Testis (tissue), 3 donors: ENCODE measurements around the gene TENM4. TPM values are rescaled to one million over a fixed set of nuclear protein-coding genes. Genes with fewer than 3 reads are reported as not detected.

Source experiments
- DNase-seq: peaks from one replicate; pipeline ENCODE4 v3.0.0-alpha.2; 2019
- H3K27ac ChIP-seq, 2 donors: fragments of 200-600 bp; sonication (generic); one replicate each; pipeline ENCODE4 v1.5.1; 2019
- H3K27me3 ChIP-seq: fragments of 200-600 bp; sonication (generic); one replicate; pipeline ENCODE4 v1.5.1; 2019
- H3K36me3 ChIP-seq: fragments of 200-600 bp; sonication (generic); one replicate; pipeline ENCODE4 v1.5.1; 2017; ENCODE audit warnings: low read depth; ENCODE audit errors: missing control alignments
- H3K4me1 ChIP-seq: fragments of 200-600 bp; sonication (generic); one replicate; pipeline ENCODE4 v1.5.1; 2019
- H3K4me3 ChIP-seq, 2 donors: fragments of 200-600 bp; sonication (generic); one replicate each; pipeline ENCODE4 v1.5.1; 2017 to 2019
- H3K9me3 ChIP-seq: fragments of 200-600 bp; sonication (generic); one replicate; pipeline ENCODE4 v1.5.1; 2017
- POLR2A ChIP-seq: fragments of 450-650 bp; IDR thresholded peaks from one replicate; pipeline ENCODE4 v1.6.1; 2017; ENCODE audit warnings: antibody characterized with exemption, mild to moderate bottlenecking, moderate library complexity
- WGBS, 2 donors: methylation state at CpG; one replicate each; pipeline ENCODE4 v1.1.5; 2018; 5-methylcytosine and 5-hydroxymethylcytosine counted together
- intact Hi-C: fragments of 100-400 bp; cut with DNase I; formaldehyde crosslinking; loops from one replicate; pipeline ENCODE4 v1.15.1; 2023; ENCODE audit warnings: low total_unique reads
- polyA plus RNA-seq: library from polyadenylated mRNA; stranded (reverse); fragments of 350-450 nt; fragmentation: Illumina TruSeq; extraction: RNeasy Lipid Tissue Mini Kit (QIAGEN cat#74804); gene quantifications from one replicate; pipeline ENCODE4 v1.2.3, GENCODE V29; 2014; ENCODE audit warnings: low read depth, low replicate concordance; ENCODE audit not compliant: insufficient read depth
- total RNA-seq, 2 donors: library from RNA; depleted of rRNA; stranded (reverse); fragments of >200 nt; gene quantifications; one replicate each; pipeline ENCODE4 v1.2.3, GENCODE V29; 2016
- TF ChIP-seq, protein P1 (sequence below), 3 experiments: fragments of 450-650 bp in 2 of 3; fragments of 200-600 bp in 1 of 3; sonication (generic) in 1 of 3; IDR thresholded peaks; one replicate each; pipeline ENCODE4 v1.5.1; 2016 to 2019; ENCODE audit warnings: antibody characterized with exemption in 3 of 3, mild to moderate bottlenecking in 2 of 3, moderate library complexity in 1 of 3

TENM4 gene
- total and polyA plus RNA-seq, 3 donors from 2014 or later = 10.6 to 17.9 (median 11.4) TPM

DNA sequence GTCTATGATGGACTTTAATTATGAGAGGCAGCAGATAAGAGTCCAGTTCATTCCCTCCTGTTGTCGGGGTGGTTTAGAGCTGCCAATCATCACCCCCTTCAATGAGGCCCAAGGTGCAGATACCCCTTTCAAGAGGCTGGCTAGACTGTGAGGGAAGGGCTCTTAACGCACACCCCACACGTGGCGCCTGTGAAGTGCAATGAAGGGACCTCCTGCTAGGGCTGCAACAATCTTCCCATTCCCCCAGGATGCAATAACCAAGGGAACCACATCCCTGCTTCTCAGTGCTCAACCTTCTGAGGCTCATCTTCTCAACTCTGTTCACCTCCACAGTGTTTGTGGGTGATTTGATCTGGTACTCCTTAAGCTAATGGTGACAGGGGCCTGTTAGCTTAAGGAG lies 19.0 kb downstream of the TENM4 start:
- DNase-seq = no peak
- Histone ChIP-seq H3K4me3 (no peak overlapping the region), H3K4me1 (no peaks in the 10 kb centered on the region), H3K9me3 (no peaks in the 10 kb centered on the region), H3K27ac (no peak overlapping the region), H3K36me3 (no peaks in the 10 kb centered on the region), H3K27me3 (no peaks in the 10 kb centered on the region)
- TF ChIP-seq, protein P1, sequence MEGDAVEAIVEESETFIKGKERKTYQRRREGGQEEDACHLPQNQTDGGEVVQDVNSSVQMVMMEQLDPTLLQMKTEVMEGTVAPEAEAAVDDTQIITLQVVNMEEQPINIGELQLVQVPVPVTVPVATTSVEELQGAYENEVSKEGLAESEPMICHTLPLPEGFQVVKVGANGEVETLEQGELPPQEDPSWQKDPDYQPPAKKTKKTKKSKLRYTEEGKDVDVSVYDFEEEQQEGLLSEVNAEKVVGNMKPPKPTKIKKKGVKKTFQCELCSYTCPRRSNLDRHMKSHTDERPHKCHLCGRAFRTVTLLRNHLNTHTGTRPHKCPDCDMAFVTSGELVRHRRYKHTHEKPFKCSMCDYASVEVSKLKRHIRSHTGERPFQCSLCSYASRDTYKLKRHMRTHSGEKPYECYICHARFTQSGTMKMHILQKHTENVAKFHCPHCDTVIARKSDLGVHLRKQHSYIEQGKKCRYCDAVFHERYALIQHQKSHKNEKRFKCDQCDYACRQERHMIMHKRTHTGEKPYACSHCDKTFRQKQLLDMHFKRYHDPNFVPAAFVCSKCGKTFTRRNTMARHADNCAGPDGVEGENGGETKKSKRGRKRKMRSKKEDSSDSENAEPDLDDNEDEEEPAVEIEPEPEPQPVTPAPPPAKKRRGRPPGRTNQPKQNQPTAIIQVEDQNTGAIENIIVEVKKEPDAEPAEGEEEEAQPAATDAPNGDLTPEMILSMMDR (IDR thresholded peaks at IDR 0.05) = no peak
- no peak for TF ChIP-seq POLR2A
- intact Hi-C loops = no loop called here
- WGBS, 2 donors = 86 to 94% methylated on average over 3 to 4 of the region's 4 CpGs

DNA sequence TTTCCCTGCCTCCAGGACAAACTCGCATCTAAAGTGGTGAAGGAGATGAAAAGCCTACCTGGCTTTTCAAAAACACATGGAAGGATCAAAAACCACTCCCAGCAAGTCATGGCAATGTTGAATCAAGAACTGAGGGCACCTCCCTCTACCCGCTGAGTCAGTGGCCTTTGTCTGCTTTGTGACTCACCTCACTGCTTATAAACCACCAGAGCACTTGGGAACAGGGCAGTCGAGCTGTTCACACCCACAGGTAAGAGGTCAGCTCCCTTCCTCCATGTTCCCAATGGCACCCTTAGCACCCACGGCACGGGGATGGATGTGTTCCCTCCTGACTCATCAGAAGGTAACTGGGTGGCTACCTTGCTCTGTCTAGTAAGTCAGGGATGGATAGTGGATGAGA lies 21.7 kb downstream of the TENM4 start:
- WGBS, 2 donors = 77 to 88% methylated on average over 5 of the region's 5 CpGs
- no peak for DNase-seq
- intact Hi-C loops = no loop called here
- H3K27ac ChIP-seq = no peak overlapping the region
- no peak overlapping the region for H3K4me3 ChIP-seq
- H3K36me3 ChIP-seq = no peaks in the 10 kb centered on the region
- no peaks in the 10 kb centered on the region for H3K27me3 ChIP-seq
- TF ChIP-seq, protein P1 (IDR thresholded peaks at IDR 0.05) = no peak
- no peak for TF ChIP-seq POLR2A
- no peaks in the 10 kb centered on the region for H3K9me3 ChIP-seq
- no peaks in the 10 kb centered on the region for H3K4me1 ChIP-seq

DNA sequence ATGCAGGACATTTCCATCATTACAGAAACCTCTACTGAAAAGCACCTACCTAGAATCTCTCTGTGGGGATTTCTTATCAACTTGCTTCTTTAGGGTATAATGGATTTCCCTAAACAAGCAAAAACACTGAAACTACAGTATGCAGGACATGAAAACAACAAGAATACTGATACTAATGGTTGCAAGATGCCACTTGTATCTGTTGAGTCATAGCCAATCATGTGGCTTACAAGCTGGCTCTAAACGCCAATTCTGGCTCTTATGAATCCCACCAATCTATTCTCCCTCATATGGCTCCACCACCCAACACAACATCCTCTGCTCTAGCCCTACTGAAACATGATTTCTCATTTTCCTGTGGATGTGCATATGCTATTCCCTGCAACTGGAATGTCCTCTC lies 22.6 kb downstream of the TENM4 start:
- TF ChIP-seq, protein P1 (IDR thresholded peaks at IDR 0.05) = no peak
- no peak for TF ChIP-seq POLR2A
- DNase-seq = no peak
- intact Hi-C loops = no loop called here
- no peak overlapping the region for H3K4me3 ChIP-seq
- H3K27me3 ChIP-seq = no peaks in the 10 kb centered on the region
- no peaks in the 10 kb centered on the region for H3K9me3 ChIP-seq
- 88 to 100% methylated on average over 1 of the region's 1 CpG for WGBS, 2 donors
- no peak overlapping the region for H3K27ac ChIP-seq
- H3K4me1 ChIP-seq = no peaks in the 10 kb centered on the region
- no peaks in the 10 kb centered on the region for H3K36me3 ChIP-seq

DNA sequence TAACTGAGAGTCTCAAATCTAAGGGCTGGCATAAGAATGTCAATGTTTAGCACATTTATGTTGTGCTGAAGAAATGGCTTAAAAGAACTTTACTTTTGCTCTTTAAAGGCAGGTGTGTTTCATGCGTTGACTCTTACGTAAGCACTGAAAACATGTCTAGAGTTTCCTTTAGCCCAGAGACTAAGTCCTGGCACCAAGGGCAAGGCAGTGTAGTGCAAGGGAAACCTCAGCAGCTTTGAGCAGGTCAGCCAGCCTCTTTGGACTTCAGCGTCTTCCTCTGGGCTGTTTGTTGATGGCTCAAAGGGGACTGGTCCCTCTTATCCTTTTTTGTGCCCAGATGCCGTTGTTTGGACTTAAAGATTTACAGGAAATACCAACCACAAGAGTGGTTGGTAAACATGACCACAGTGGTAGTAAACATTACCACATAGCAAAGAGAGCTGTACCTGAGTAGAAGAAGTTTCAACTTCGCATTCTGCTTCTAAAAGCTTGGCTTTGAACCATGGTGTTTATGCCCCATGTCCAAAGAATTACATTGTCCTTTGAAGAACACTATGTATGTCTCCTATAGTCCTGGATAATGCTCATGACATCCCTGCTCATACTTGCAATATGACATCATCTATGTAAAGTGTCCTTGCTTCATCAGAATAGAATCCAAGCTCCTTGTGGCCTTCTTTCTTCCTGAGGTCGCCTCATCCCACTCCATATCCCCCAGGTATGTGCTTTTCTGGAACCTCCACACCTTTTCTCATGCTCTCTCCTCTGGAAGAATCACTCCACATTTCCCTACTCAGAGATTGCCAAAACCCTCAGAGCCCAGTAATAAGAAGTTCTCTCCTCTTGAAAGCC lies 23.5 kb downstream of the TENM4 start:
- Histone ChIP-seq H3K9me3 (no peaks in the 10 kb centered on the region), H3K4me1 (no peaks in the 10 kb centered on the region), H3K36me3 (no peaks in the 10 kb centered on the region), H3K27ac (no peak overlapping the region), H3K27me3 (no peaks in the 10 kb centered on the region), H3K4me3 (no peak overlapping the region)
- no peak for TF ChIP-seq POLR2A
- TF ChIP-seq, protein P1 (IDR thresholded peaks at IDR 0.05) = no peak
- WGBS, 2 donors = 90 to 97% methylated on average over 6 of the region's 6 CpGs
- DNase-seq = no peak
- intact Hi-C loops = no loop called here

DNA sequence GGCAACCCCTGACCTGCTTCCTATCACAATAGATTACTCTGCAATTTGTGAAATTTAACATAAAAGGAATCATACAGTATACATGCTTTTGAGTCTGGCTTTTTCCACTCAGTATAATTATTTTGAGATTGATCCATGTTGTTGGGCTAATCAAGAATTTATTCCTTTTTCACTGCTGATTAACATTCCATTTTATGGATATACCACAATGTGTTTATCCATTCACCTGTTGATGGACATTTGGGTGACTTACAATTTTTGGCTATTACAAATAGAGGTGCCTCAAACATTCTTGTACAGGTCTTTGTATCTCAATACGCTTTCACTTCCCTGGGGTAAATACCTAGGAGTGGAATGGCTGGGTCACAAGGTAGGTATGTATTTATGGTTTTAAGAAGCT lies 24.9 kb downstream of the TENM4 start:
- Histone ChIP-seq H3K27me3 (no peaks in the 10 kb centered on the region), H3K36me3 (no peaks in the 10 kb centered on the region), H3K4me1 (no peaks in the 10 kb centered on the region), H3K27ac (no peak overlapping the region), H3K9me3 (no peaks in the 10 kb centered on the region), H3K4me3 (no peak overlapping the region)
- no peak for DNase-seq
- intact Hi-C loops = no loop called here
- TF ChIP-seq, protein P1 (IDR thresholded peaks at IDR 0.05) = no peak
- TF ChIP-seq POLR2A = no peak
- WGBS, 2 donors = 91% methylated on average over 1 of the region's 1 CpG
